Endothelial cell (in vitro differentiated cells): ENCODE measurements around the gene TCP11. TPM values are rescaled to one million over a fixed set of nuclear protein-coding genes. Genes with fewer than 3 reads are reported as not detected.
"Not testable (repeated sequence)": the region's sequence is repeated elsewhere in the genome, so short reads cannot be mapped to it uniquely, and the experiment has no call there.

Experiments used
- DNase-seq: peaks from one replicate; pipeline ENCODE4 v3.0.0; 2021; ENCODE audit warnings: low spot score
- H3K27ac Mint-ChIP-seq: one replicate; pipeline ENCODE4 v1.8.0; 2021; ENCODE audit warnings: mixed read lengths, inconsistent platforms; ENCODE audit not compliant: unreplicated experiment
- H3K27me3 Mint-ChIP-seq: one replicate; pipeline ENCODE4 v1.8.0; 2021; ENCODE audit warnings: mild to moderate bottlenecking, moderate library complexity, mixed read lengths, inconsistent platforms; ENCODE audit not compliant: unreplicated experiment
- H3K36me3 Mint-ChIP-seq: one replicate; pipeline ENCODE4 v1.8.0; 2021; ENCODE audit warnings: mild to moderate bottlenecking, low read depth, mixed read lengths, inconsistent platforms; ENCODE audit not compliant: unreplicated experiment
- H3K4me1 Mint-ChIP-seq: one replicate; pipeline ENCODE4 v1.8.0; 2021; ENCODE audit warnings: mild to moderate bottlenecking, mixed read lengths, inconsistent platforms; ENCODE audit not compliant: unreplicated experiment
- H3K4me3 Mint-ChIP-seq: one replicate; pipeline ENCODE4 v1.8.0; 2021; ENCODE audit warnings: mild to moderate bottlenecking, mixed read lengths, inconsistent platforms; ENCODE audit not compliant: unreplicated experiment
- H3K9me3 Mint-ChIP-seq: one replicate; pipeline ENCODE4 v1.8.0; 2021; ENCODE audit warnings: mixed read lengths, inconsistent platforms; ENCODE audit not compliant: unreplicated experiment
- total RNA-seq: library from RNA; stranded (reverse); fragmentation: NEBNext Ultra II Directional; extraction: Animal tissue kit (Norgen Biotek cat#: 25700); gene quantifications from one replicate; pipeline ENCODE4 v1.2.1, GENCODE V29; 2021; ENCODE audit not compliant: unreplicated experiment
- TF ChIP-seq, protein P1 (sequence below): fragments of 200-600 bp; sonication (generic); IDR thresholded peaks from one replicate; pipeline ENCODE4 v1.5.0; 2021; ENCODE audit warnings: antibody characterized with exemption; ENCODE audit not compliant: unreplicated experiment

The TCP11 gene
- total RNA-seq, 1 donor from 2014 or later, result 0.18 TPM

DNA sequence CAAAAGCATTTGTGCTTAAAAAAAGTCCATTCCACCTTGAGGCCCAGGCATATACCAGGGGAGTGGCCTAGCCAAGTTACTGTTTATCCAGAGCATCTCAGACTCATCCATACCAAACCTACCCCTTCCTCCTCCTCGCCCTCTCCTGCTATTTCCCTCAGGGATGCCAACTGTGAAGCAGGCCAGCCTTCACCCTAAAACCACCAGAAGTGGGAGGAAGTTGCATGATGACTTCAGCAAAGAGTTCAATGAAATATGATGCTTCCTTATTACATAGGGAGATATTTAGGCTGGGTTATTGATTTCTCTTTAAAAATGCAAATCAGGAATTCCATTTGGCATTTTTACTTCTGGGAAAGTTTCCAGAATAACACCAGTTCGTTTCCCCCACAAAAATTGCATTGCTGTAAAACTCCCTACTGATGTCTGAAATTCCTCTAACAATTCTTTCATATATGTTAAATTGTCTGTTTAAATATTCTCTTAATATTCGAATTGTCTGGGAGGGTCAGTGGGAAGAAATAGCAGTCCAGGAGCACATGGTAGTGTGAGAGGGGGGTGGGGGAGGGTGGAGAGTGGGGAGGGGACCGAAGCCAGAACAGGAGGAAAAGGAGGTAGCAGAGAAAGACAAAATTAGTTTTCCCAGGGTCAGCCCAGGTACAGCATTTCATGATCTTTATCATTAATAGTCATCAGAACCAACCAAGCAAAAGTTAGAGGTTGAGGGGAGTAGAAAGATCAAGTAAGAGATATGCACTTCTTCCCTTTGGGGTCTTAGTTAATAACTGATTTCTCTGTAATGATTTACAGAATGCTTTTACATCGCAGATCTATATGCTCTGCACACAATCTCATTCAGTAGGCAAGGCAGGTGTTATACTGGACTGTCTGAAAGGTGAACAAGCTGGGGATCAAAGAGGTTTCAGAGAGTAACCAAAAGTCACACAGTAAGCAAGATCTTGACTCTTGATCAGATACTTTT, 1.7 kb upstream of the TCP11 start:
- TF ChIP-seq, protein P1, sequence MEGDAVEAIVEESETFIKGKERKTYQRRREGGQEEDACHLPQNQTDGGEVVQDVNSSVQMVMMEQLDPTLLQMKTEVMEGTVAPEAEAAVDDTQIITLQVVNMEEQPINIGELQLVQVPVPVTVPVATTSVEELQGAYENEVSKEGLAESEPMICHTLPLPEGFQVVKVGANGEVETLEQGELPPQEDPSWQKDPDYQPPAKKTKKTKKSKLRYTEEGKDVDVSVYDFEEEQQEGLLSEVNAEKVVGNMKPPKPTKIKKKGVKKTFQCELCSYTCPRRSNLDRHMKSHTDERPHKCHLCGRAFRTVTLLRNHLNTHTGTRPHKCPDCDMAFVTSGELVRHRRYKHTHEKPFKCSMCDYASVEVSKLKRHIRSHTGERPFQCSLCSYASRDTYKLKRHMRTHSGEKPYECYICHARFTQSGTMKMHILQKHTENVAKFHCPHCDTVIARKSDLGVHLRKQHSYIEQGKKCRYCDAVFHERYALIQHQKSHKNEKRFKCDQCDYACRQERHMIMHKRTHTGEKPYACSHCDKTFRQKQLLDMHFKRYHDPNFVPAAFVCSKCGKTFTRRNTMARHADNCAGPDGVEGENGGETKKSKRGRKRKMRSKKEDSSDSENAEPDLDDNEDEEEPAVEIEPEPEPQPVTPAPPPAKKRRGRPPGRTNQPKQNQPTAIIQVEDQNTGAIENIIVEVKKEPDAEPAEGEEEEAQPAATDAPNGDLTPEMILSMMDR, result no peak
- no peaks in the 10 kb centered on the region for H3K9me3 Mint-ChIP-seq
- no peak overlapping the region for H3K4me3 Mint-ChIP-seq
- no peaks in the 10 kb centered on the region for H3K27me3 Mint-ChIP-seq
- H3K4me1 Mint-ChIP-seq, result peaks cover 5% of the 10 kb centered on the region
- H3K36me3 Mint-ChIP-seq, result no peaks in the 10 kb centered on the region
- no peak for DNase-seq
- no peak overlapping the region for H3K27ac Mint-ChIP-seq

DNA sequence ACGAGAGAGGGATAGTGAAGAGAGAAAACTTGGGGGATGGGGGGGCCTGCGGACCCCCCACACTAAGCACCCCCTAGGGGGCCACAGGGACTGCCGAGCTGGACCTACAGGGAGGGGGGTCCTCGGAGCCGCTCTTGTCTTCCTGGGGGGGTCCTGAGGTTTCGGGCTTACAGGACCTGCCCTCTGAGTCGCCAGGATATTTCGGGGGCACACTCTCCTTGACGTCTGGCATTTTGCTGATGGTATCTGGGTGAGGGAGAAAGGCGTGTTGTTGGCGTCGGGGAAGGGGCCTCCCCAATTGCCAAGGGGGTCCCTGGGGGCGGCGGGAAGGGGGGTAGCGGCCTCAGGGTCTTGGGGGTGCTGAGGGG, 516 bp downstream of the TCP11 start:
- H3K36me3 Mint-ChIP-seq, result no peaks in the 10 kb centered on the region
- H3K27ac Mint-ChIP-seq, result no peak overlapping the region
- no peaks in the 10 kb centered on the region for H3K4me1 Mint-ChIP-seq
- no peaks in the 10 kb centered on the region for H3K9me3 Mint-ChIP-seq
- no peak overlapping the region for H3K4me3 Mint-ChIP-seq
- DNase-seq, result no peak
- no peaks in the 10 kb centered on the region for H3K27me3 Mint-ChIP-seq
- TF ChIP-seq, protein P1, result no peak

DNA sequence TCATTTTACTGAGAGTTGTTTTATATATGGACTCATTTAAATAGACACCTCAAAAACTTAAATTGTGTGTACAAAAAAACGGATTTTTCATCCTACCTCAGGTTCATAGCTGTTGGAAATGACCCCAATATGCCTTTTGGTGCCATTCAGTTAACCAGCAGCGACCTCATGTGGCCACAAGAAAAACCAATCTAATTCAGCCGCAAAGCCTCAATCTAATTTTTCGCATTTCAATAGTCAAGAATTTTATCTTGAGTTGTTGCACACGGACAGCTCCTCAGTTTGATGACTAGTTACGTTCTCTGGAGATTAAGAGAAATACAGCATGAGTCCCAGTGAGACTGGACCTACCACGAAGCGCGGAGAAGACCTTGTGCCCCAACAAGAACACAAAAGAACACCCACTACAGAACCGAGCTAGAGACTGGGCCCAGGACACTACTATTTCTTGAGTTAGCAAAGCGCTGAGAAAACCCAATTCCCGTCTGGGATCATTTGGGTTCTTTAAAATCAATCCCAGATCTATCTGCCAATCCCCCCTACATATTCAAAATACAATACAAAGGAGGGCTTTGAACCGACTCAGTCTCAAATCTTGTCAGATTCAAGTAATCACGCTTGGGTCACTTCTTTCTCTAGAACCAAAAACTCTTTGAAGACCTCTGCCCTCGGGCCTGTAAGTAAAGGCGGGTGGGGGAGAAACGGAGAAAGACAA, 1.1 kb downstream of the TCP11 start:
- DNase-seq, result peak; percentile 54
- Mint-ChIP-seq H3K36me3 (no peaks in the 10 kb centered on the region), H3K27me3 (no peaks in the 10 kb centered on the region), H3K4me1 (no peaks in the 10 kb centered on the region), H3K9me3 (no peaks in the 10 kb centered on the region), H3K27ac (no peak overlapping the region), H3K4me3 (no peak overlapping the region)
- TF ChIP-seq, protein P1, result peak; percentile 80

DNA sequence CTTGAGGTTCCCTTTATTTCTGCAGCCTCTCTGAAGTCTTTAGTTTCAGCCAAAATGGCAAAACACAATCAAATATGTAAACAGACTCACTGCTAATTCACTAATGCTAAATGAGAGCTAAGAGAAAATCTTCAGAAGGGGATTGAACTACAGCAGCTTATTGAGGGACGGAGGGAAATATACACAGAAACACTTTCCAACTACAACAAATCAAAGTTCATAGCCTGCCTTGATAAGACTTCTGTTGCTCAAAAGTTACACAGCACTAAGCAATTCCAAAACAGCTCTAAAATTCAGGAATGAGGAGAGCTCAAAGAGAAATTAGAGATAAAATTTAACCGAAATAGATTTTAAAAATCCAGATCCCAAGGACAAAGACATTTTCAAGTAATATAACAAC, 1.7 kb downstream of the TCP11 start:
- H3K4me3 Mint-ChIP-seq, result no peak overlapping the region
- no peaks in the 10 kb centered on the region for H3K36me3 Mint-ChIP-seq
- H3K27ac Mint-ChIP-seq, result no peak overlapping the region
- H3K27me3 Mint-ChIP-seq, result no peaks in the 10 kb centered on the region
- TF ChIP-seq, protein P1, result no peak
- H3K9me3 Mint-ChIP-seq, result no peaks in the 10 kb centered on the region
- H3K4me1 Mint-ChIP-seq, result no peaks in the 10 kb centered on the region
- DNase-seq, result no peak

DNA sequence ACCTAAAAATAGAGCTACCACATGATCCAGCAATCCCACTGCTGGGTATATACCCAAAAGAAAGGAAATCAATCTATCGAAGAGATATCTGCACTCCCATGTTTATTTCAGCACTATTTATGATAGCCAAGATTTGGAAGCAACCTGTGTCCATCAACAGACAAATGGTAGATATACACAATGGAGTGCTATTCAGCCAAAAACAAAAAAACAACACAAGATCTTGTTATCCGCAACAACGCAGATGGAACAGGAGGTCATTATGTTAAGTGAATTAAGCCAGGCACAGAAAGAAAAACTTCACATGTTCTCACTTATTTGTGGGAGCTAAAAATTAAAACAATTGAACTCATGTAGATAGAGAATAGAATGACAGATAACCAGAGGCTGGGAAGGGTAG, 2.9 kb downstream of the TCP11 start:
- H3K4me3 Mint-ChIP-seq, H3K27me3 Mint-ChIP-seq, H3K9me3 Mint-ChIP-seq, H3K36me3 Mint-ChIP-seq, DNase-seq, H3K27ac Mint-ChIP-seq, H3K4me1 Mint-ChIP-seq: not testable (repeated sequence)
